H1 (cell line): Measurements from ENCODE around the gene ZRANB3. TPM values are rescaled to one million over a fixed set of nuclear protein-coding genes. Genes with fewer than 3 reads are reported as not detected.

ENCODE experiments used
- CTCF ChIA-PET: fragments of 300-600 bp; sonication (Branson Sonifier 250); formaldehyde crosslinking; loops from one replicate; lab custom pipeline; 2021; ENCODE audit not compliant: partially characterized antibody; lab: Charles Lee
- POLR2A ChIA-PET: fragments of 300-600 bp; sonication (Branson Sonifier 250); formaldehyde crosslinking; loops from one replicate; lab custom pipeline; 2021; ENCODE audit warnings: inconsistent platforms; ENCODE audit not compliant: partially characterized antibody; lab: Charles Lee
- DNase-seq, 2 experiments: peaks; one replicate each; pipeline versions ENCODE4 v3.0.0 to v3.0.0-alpha.2; 2010 to 2022; ENCODE audit warnings: low spot score in 2 of 2, low read depth in 1 of 2, mixed read lengths in 1 of 2
- FAIRE-seq: peaks from 2 replicates; lab custom pipeline; 2011; peaks lifted over from hg19 to GRCh38; lab: Jason Lieb, UNC
- H2AFZ ChIP-seq: 2 replicates; pipeline ENCODE4 v1.8.1; 2012; ENCODE audit warnings: low read length, inconsistent platforms
- H2AK5ac ChIP-seq: 2 replicates; pipeline ENCODE4 v1.6.1; 2013; ENCODE audit warnings: low read depth, low read length
- H2BK120ac ChIP-seq: replicated peaks from 2 replicates; pipeline ENCODE3; 2013; ENCODE audit warnings: low read depth, low read length, inconsistent platforms
- H2BK12ac ChIP-seq: 2 replicates; pipeline ENCODE4 v1.6.1; 2013; ENCODE audit warnings: low read depth, low read length
- H2BK15ac ChIP-seq: 2 replicates; pipeline ENCODE4 v1.6.1; 2013; ENCODE audit warnings: low read length
- H2BK20ac ChIP-seq: 2 replicates; pipeline ENCODE4 v1.6.1; 2013; ENCODE audit warnings: low read length
- H2BK5ac ChIP-seq: 2 replicates; pipeline ENCODE4 v1.6.1; 2013; ENCODE audit warnings: low read depth, low read length
- H3K14ac ChIP-seq: 2 replicates; pipeline ENCODE4 v1.6.1; 2013; ENCODE audit warnings: inconsistent platforms; ENCODE audit not compliant: insufficient read length
- H3K18ac ChIP-seq: 2 replicates; pipeline ENCODE4 v1.6.1; 2013; ENCODE audit warnings: low read length; ENCODE audit errors: extremely low read depth
- H3K23ac ChIP-seq: 2 replicates; pipeline ENCODE4 v1.6.1; 2013; ENCODE audit warnings: inconsistent platforms; ENCODE audit not compliant: insufficient read length
- H3K23me2 ChIP-seq: 2 replicates; pipeline ENCODE4 v1.6.1; 2013; ENCODE audit warnings: low read depth, low read length
- H3K27ac ChIP-seq: 2 replicates; pipeline ENCODE4 v1.6.1; 2011; ENCODE audit warnings: low read depth, low read length, inconsistent platforms
- H3K27me3 ChIP-seq, 4 experiments: replicated peaks in 1 of 4; 1 replicate in 1 of 4; 2 replicates in 3 of 4; pipeline versions ENCODE4 v1.6.1 to v1.8.1; 2011 to 2013; ENCODE audit warnings: low read length in 3 of 4, mild to moderate bottlenecking in 3 of 4, inconsistent platforms in 2 of 4, mixed read lengths in 2 of 4, moderate library complexity in 1 of 4; ENCODE audit not compliant: control insufficient read depth in 3 of 4, insufficient read depth in 3 of 4; ENCODE audit errors: extremely low read depth in 1 of 4
- H3K36me3 ChIP-seq, 4 experiments: 2 replicates each; pipeline versions ENCODE4 v1.6.1 to v1.8.1; 2011 to 2013; ENCODE audit warnings: mild to moderate bottlenecking in 4 of 4, low read length in 3 of 4, moderate library complexity in 2 of 4, control low read depth in 1 of 4, inconsistent platforms in 1 of 4; ENCODE audit not compliant: insufficient read depth in 4 of 4, control insufficient read depth in 2 of 4
- H3K4ac ChIP-seq: replicated peaks from 2 replicates; pipeline ENCODE3; 2013; ENCODE audit warnings: low read length, low read depth, mixed read lengths, inconsistent platforms; ENCODE audit not compliant: insufficient read length
- H3K4me1 ChIP-seq, 4 experiments: replicated peaks in 1 of 4; 1 replicate in 1 of 4; 2 replicates in 3 of 4; pipeline versions ENCODE4 v1.6.1 to v1.8.1; 2011 to 2013; ENCODE audit warnings: low read length in 3 of 4, inconsistent platforms in 2 of 4, mixed read lengths in 1 of 4; ENCODE audit not compliant: insufficient read depth in 4 of 4, control insufficient read depth in 3 of 4
- H3K4me2 ChIP-seq, 2 experiments: 2 replicates each; pipeline versions ENCODE4 v1.6.1 to v1.8.1; 2011 to 2013; ENCODE audit warnings: low read depth in 2 of 2, low read length in 2 of 2, control low read depth in 1 of 2, inconsistent platforms in 1 of 2, mild to moderate bottlenecking in 1 of 2; ENCODE audit not compliant: insufficient read depth in 1 of 2
- H3K4me3 ChIP-seq, 4 experiments: fragments of 200-600, 300-600 bp in 1 of 4; sonication (generic), shearing (Covaris generic), sonication (Bioruptor Twin) in 1 of 4; 2 replicates each; pipeline versions ENCODE4 v1.5.1 to v1.8.1; 2011 to 2016; ENCODE audit warnings: low read length in 4 of 4, low read depth in 3 of 4, control low read depth in 2 of 4, inconsistent platforms in 2 of 4, mild to moderate bottlenecking in 2 of 4, mixed read lengths in 1 of 4, moderate library complexity in 1 of 4; ENCODE audit not compliant: insufficient read depth in 2 of 4; ENCODE audit errors: extremely low read depth in 1 of 4
- H3K56ac ChIP-seq: replicated peaks from 2 replicates; pipeline ENCODE3; 2013; ENCODE audit warnings: low read depth, mild to moderate bottlenecking, mixed read lengths, low read length, inconsistent platforms; ENCODE audit not compliant: insufficient read length
- H3K79me1 ChIP-seq: 2 replicates; pipeline ENCODE4 v1.6.1; 2013; ENCODE audit warnings: low read depth, low read length, control low read depth
- H3K79me2 ChIP-seq, 2 experiments: 2 replicates each; pipeline versions ENCODE4 v1.6.1 to v1.8.1; 2012 to 2013; ENCODE audit warnings: low read length in 2 of 2, mild to moderate bottlenecking in 2 of 2, inconsistent platforms in 1 of 2; ENCODE audit not compliant: insufficient read depth in 2 of 2, control insufficient read depth in 1 of 2
- H3K9ac ChIP-seq, 4 experiments: replicated peaks in 1 of 4; 1 replicate in 1 of 4; 2 replicates in 3 of 4; pipeline versions ENCODE4 v1.6.1 to v1.8.1; 2011 to 2013; ENCODE audit warnings: low read depth in 3 of 4, low read length in 3 of 4, control low read depth in 2 of 4, mild to moderate bottlenecking in 2 of 4, moderate library complexity in 2 of 4, inconsistent platforms in 1 of 4; ENCODE audit errors: extremely low read depth in 1 of 4
- H3K9me3 ChIP-seq, 2 experiments: 2 replicates each; pipeline versions ENCODE4 v1.6.1 to v1.8.1; 2012 to 2013; ENCODE audit warnings: mild to moderate bottlenecking in 2 of 2, moderate library complexity in 2 of 2, control low read depth in 1 of 2, inconsistent platforms in 1 of 2, low read depth in 1 of 2, low read length in 1 of 2, mixed read lengths in 1 of 2; ENCODE audit not compliant: insufficient read depth in 2 of 2
- H4K20me1 ChIP-seq, 2 experiments: replicated peaks in 1 of 2; 2 replicates each; pipeline versions ENCODE3 to v1.8.1; 2011 to 2013; ENCODE audit warnings: inconsistent platforms in 2 of 2, low read length in 2 of 2, mild to moderate bottlenecking in 1 of 2; ENCODE audit not compliant: insufficient read depth in 2 of 2, control insufficient read depth in 1 of 2
- H4K5ac ChIP-seq: 2 replicates; pipeline ENCODE4 v1.6.1; 2013; ENCODE audit warnings: low read length, low read depth, mixed read lengths, inconsistent platforms; ENCODE audit not compliant: insufficient read length
- H4K8ac ChIP-seq: 2 replicates; pipeline ENCODE4 v1.8.0; 2013; ENCODE audit warnings: mild to moderate bottlenecking, moderate library complexity, low read length, inconsistent platforms; ENCODE audit not compliant: insufficient read depth; ENCODE audit errors: extremely low read depth
- H4K91ac ChIP-seq: replicated peaks from 2 replicates; pipeline ENCODE3; 2013; ENCODE audit warnings: low read length, mixed read lengths, inconsistent platforms; ENCODE audit not compliant: insufficient read length
- ASH2L ChIP-seq: fragments of 200-600, 300-600 bp; sonication (generic); IDR thresholded peaks from one replicate; pipeline ENCODE4 v1.7.1; 2017; ENCODE audit warnings: low read length
- BCL11A ChIP-seq, 2 experiments: IDR thresholded peaks; one replicate each; pipeline ENCODE4 v1.6.1; 2011; ENCODE audit warnings: low read depth in 2 of 2, low read length in 2 of 2, mild to moderate bottlenecking in 2 of 2
- BRCA1 ChIP-seq: IDR thresholded peaks from 2 replicates; pipeline ENCODE4 v1.6.1; 2012; ENCODE audit warnings: low read depth, low read length, improper control_type of control experiment
- CEBPB ChIP-seq: IDR thresholded peaks from 2 replicates; pipeline ENCODE4 v1.6.1; 2012; ENCODE audit warnings: low read depth, low read length
- EZH2 ChIP-seq: fragments of 200-600 bp; sonication (generic); IDR thresholded peaks from 2 replicates; pipeline ENCODE4 v1.7.1; 2012; ENCODE audit warnings: low read depth, mild to moderate bottlenecking, moderate library complexity, low read length, inconsistent platforms; ENCODE audit not compliant: severe bottlenecking
- NANOG ChIP-seq: IDR thresholded peaks from 2 replicates; pipeline ENCODE4 v1.6.1; 2011; ENCODE audit warnings: low read length, low read depth, mild to moderate bottlenecking, inconsistent platforms; ENCODE audit not compliant: insufficient read depth, poor library complexity, severe bottlenecking
- PHF8 ChIP-seq: fragments of 200-600 bp; sonication (generic); conservative IDR thresholded peaks from 2 replicates; pipeline ENCODE4 v1.7.1; 2012; ENCODE audit warnings: low read depth, mild to moderate bottlenecking, inconsistent platforms, low read length, moderate library complexity
- SIN3A ChIP-seq, 2 experiments: IDR thresholded peaks in 1 of 2; conservative IDR thresholded peaks in 1 of 2; 2 replicates each; pipeline ENCODE4 v1.6.1; 2011 to 2012; ENCODE audit warnings: low read length in 2 of 2, improper control_type of control experiment in 1 of 2, low read depth in 1 of 2, mild to moderate bottlenecking in 1 of 2
- SUZ12 ChIP-seq: fragments of 200-600 bp; sonication (generic); IDR thresholded peaks from 2 replicates; pipeline ENCODE4 v1.6.1; 2012; ENCODE audit warnings: mild to moderate bottlenecking, inconsistent platforms, low read length, moderate library complexity, mixed read lengths
- WGBS, 2 experiments: shearing (Covaris generic) in 1 of 2; methylation state at CpG; one replicate each; pipeline versions ENCODE4 v1.1.6 to v1.1.7; 2013 to 2015; ENCODE audit warnings: low lambda C conversion rate in 2 of 2, mixed read lengths in 2 of 2, inconsistent platforms in 1 of 2, low coverage in 1 of 2, missing lambda C conversion rate in 1 of 2; ENCODE audit not compliant: insufficient replicate concordance in 2 of 2, insufficient coverage in 1 of 2, insufficient read length in 1 of 2; ENCODE audit errors: extremely low coverage in 1 of 2, missing lambda C conversion rate in 1 of 2; 5-methylcytosine and 5-hydroxymethylcytosine counted together
- polyA plus RNA-seq, 7 experiments: library from polyadenylated mRNA; depleted of rRNA in 3 of 7; stranded (reverse) in 5 of 7; unstranded in 2 of 7; fragments of >200 nt in 5 of 7; fragments of 200-250 nt in 2 of 7; gene quantifications; 1 replicate in 5 of 7; 2 replicates in 1 of 7; 4 replicates in 1 of 7; pipeline versions ENCODE4 v1.2.1 to v1.2.3, GENCODE V29; 2011 to 2013; ENCODE audit warnings: missing spikeins in 2 of 7, mixed read lengths in 2 of 7
- total RNA-seq: library from RNA; stranded (reverse); fragmentation: NEBNext Ultra II Directional; extraction: Animal tissue kit (Norgen Biotek cat#: 25700); gene quantifications from 2 replicates; pipeline ENCODE4 v1.2.1, GENCODE V29; 2021
- TF ChIP-seq, protein P1 (sequence below), 3 experiments: IDR thresholded peaks; 1 replicate in 2 of 3; 2 replicates in 1 of 3; pipeline versions ENCODE4 v1.5.1 to v1.6.1; 2011; ENCODE audit warnings: low read length in 3 of 3, mild to moderate bottlenecking in 3 of 3, inconsistent platforms in 2 of 3, low read depth in 1 of 3, moderate library complexity in 1 of 3; ENCODE audit not compliant: insufficient read depth in 1 of 3; ENCODE audit errors: control extremely low read depth in 1 of 3

The ZRANB3 gene
- total and polyA plus RNA-seq, 2 of the 8 experiments (the other 6 are each of a cell fraction or from before 2014, with no cell fraction given): 4.5 to 19.3 TPM

DNA sequence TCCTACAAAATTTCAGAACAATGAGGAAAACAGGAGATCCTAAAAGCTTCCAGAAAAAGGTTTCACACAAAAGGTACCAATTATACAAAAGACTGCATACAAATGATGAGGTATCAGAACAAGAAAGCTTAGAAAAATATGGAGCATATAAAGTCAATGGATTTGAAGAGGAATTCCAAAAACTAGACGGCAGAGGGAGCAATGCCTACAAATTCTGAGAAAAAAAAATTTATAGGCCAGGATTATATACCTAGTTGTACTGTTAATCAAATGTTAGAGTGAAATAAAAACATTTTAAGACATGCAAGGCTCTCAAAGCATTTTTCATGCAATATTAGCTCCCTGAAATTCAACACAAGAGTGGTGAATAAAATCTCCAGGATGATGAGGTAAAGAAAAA lies 106.2 kb downstream of the ZRANB3 start:
- Histone ChIP-seq H4K5ac (no peak overlapping the region), H3K4ac (no peak overlapping the region), H2BK15ac (no peak overlapping the region), H2AK5ac (no peak overlapping the region), H3K9me3 (no peaks in the 10 kb centered on the region), H2AFZ (no peak overlapping the region), H3K23me2 (no peaks in the 10 kb centered on the region), H2BK5ac (no peak overlapping the region), H3K27me3 (no peaks in the 10 kb centered on the region), H3K23ac (no peak overlapping the region), H3K79me2 (peaks cover 0 to 4% of the 10 kb centered on the region in 2 experiments; a peak in 1 of 4 replicates), H4K20me1 (peaks cover 0 to 1% of the 10 kb centered on the region in 2 experiments), H3K4me3 (no peak overlapping the region), H3K27ac (no peak overlapping the region), H3K18ac (no peak overlapping the region), H3K79me1 (no peaks in the 10 kb centered on the region), H4K91ac (no peak overlapping the region), H3K4me1 (no peaks in the 10 kb centered on the region), H3K36me3 (no peaks in the 10 kb centered on the region), H3K14ac (no peak overlapping the region), H2BK20ac (no peak overlapping the region), H3K56ac (no peak overlapping the region), H2BK120ac (no peak overlapping the region), H3K4me2 (no peak overlapping the region), H2BK12ac (no peak overlapping the region), H4K8ac (no peak overlapping the region)
- 86% methylated on average over 1 of the region's 1 CpG; no CpG with 5 or more reads in 1 of the 2 experiments for WGBS, 2 experiments
- ChIA-PET POLR2A (no interaction called here), CTCF (interaction anchor here (0.6 kb wide), 1 partner anchor 448 kb away, joined by 3 read pairs; no protein-coding TSS in a partner anchor)
- no peak for DNase-seq
- TF ChIP-seq BRCA1: no peak
- TF ChIP-seq SIN3A (conservative IDR thresholded peaks at IDR 0.05 in 1 of 2, IDR thresholded peaks at IDR 0.05 in 1 of 2; ENCODE audit: low read depth in 1 of 2, low read length in 2 of 2): no peak
- TF ChIP-seq SUZ12: no peak
- TF ChIP-seq EZH2: no peak
- no peak for TF ChIP-seq PHF8
- no peak for TF ChIP-seq CEBPB
- no peak for TF ChIP-seq BCL11A (IDR thresholded peaks at IDR 0.05; ENCODE audit: low read depth in 2 of 2, low read length in 2 of 2)
- TF ChIP-seq, protein P1, sequence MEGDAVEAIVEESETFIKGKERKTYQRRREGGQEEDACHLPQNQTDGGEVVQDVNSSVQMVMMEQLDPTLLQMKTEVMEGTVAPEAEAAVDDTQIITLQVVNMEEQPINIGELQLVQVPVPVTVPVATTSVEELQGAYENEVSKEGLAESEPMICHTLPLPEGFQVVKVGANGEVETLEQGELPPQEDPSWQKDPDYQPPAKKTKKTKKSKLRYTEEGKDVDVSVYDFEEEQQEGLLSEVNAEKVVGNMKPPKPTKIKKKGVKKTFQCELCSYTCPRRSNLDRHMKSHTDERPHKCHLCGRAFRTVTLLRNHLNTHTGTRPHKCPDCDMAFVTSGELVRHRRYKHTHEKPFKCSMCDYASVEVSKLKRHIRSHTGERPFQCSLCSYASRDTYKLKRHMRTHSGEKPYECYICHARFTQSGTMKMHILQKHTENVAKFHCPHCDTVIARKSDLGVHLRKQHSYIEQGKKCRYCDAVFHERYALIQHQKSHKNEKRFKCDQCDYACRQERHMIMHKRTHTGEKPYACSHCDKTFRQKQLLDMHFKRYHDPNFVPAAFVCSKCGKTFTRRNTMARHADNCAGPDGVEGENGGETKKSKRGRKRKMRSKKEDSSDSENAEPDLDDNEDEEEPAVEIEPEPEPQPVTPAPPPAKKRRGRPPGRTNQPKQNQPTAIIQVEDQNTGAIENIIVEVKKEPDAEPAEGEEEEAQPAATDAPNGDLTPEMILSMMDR (IDR thresholded peaks at IDR 0.05; ENCODE audit: control extremely low read depth in 1 of 3, insufficient read depth in 1 of 3, low read depth in 1 of 3, low read length in 3 of 3): no peak
- TF ChIP-seq ASH2L: no peak
- no peak for TF ChIP-seq NANOG
- TF ChIP-seq, all 59 proteins: peak for 0
- no peak overlapping the region for H3K9ac ChIP-seq
- no peak for FAIRE-seq
